ENCODE data around the gene BCR.
A peak's percentile ranks its signal among the peaks of the same experiment; 100 is the strongest.

Gene BCR

DNA sequence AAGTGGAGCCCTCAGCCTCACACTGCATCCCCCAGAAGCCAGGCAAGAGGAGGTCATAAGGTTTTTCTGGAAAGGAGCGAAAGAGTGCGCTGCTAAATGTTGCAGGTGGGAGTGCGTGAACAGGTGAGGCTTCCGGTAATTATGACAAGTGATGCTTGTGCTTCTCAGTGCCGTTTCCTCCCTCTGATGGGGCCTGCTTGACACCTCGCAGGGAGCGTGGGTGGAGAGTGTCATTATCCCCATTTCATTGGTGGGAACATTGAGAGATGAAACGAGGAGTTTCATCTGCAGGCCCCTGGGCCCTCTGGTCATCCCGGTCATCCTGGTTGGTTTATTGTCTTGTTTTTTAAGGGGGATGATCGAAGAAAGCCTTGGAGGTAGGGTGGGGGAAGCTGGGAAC, 57.5 kb downstream of the BCR start:
- no peak overlapping the region for H3K4me3 ChIP-seq (replicated peaks; ENCODE audit: low read depth, low read length)
- TF ChIP-seq, protein P1, sequence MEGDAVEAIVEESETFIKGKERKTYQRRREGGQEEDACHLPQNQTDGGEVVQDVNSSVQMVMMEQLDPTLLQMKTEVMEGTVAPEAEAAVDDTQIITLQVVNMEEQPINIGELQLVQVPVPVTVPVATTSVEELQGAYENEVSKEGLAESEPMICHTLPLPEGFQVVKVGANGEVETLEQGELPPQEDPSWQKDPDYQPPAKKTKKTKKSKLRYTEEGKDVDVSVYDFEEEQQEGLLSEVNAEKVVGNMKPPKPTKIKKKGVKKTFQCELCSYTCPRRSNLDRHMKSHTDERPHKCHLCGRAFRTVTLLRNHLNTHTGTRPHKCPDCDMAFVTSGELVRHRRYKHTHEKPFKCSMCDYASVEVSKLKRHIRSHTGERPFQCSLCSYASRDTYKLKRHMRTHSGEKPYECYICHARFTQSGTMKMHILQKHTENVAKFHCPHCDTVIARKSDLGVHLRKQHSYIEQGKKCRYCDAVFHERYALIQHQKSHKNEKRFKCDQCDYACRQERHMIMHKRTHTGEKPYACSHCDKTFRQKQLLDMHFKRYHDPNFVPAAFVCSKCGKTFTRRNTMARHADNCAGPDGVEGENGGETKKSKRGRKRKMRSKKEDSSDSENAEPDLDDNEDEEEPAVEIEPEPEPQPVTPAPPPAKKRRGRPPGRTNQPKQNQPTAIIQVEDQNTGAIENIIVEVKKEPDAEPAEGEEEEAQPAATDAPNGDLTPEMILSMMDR (IDR thresholded peaks at IDR 0.05; ENCODE audit: low read depth, low read length, missing control alignments): no peak
- no peak for DNase-seq (ENCODE audit: extremely low read depth, low read depth)

DNA sequence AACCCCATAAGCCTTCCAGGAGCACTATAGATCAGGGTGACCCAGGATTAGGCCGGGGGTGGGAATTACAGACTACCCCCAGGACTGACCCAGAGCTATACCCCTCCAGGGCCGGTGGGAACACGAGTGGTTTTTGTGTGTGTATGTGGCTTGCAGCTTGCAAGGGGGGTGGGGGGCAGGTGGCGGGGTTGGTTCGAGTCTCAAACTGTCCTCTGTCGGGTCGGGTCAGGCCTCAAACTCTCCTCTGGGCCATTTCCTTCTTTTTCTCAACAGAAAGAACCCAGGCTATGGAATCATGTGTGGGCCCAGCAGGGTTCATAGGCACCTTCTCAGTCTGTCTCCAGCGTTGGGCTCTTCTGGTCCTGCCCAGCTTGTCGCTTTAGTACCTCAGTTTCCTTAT, 58.4 kb downstream of the BCR start:
- no peak overlapping the region for H3K4me3 ChIP-seq (replicated peaks; ENCODE audit: low read depth, low read length)
- no peak for DNase-seq (ENCODE audit: extremely low read depth, low read depth)
- TF ChIP-seq, protein P1 (IDR thresholded peaks at IDR 0.05; ENCODE audit: low read depth, low read length, missing control alignments): no peak

DNA sequence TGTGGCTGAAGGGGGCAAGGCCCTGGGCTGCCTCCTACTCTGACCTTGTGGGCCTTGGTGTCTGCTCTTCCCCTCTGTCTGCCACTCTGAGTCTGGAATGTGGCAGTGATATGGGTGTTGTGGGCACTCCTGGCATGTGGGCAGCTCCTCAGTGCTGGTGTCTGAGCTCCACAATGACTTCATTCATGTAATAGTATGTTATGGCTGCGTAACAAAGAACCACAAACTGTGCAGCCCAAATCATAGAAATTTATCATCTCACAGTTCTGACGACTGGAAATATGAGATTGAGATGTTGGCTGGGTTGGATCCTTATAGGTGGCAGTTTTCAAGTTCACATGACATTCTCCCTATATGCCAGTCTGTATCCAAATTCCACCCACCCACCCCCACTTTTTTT, 59.1 kb downstream of the BCR start:
- DNase-seq (ENCODE audit: extremely low read depth, low read depth): no peak
- H3K4me3 ChIP-seq (replicated peaks; ENCODE audit: low read depth, low read length): no peak overlapping the region
- TF ChIP-seq, protein P1 (IDR thresholded peaks at IDR 0.05; ENCODE audit: low read depth, low read length, missing control alignments): no peak

DNA sequence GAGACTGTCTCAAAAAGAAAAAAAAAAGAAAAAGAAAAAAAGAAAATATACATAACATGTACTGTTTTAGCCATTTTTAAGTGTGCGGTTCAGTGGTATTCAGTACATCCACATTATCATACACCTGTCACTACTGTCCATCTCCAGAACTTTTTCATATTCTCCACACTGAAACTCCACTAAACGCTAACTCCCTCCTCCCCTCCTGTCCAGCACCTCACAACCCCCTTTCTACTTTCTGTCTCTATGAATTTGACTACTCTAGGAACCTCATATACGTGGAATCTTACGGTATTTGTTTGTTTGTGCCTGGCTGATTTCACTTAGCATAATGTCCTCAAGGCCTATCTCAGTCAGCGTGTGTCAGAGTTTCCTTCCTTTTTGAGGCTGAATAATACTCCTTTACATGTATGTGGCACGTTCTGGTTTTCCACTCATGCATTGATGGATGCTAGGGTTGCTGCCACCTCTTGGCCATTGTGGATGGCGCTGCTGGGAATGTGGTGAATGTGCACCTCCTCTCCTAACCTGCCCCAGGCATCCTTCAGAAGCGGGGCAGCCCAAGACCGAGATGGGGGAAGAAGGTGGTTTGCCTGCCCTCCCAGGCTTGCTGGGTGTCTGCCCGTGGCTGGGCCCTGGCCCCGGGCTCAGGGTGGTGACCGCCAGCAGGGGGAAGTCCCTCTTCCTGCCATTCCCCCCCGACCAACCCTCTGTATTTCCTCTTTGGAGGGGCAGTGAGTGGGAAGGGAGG, 60.5 kb downstream of the BCR start:
- no peak for DNase-seq (ENCODE audit: extremely low read depth, low read depth)
- no peak overlapping the region for H3K4me3 ChIP-seq (replicated peaks; ENCODE audit: low read depth, low read length)
- TF ChIP-seq, protein P1 (IDR thresholded peaks at IDR 0.05; ENCODE audit: low read depth, low read length, missing control alignments): peak; percentile 36

DNA sequence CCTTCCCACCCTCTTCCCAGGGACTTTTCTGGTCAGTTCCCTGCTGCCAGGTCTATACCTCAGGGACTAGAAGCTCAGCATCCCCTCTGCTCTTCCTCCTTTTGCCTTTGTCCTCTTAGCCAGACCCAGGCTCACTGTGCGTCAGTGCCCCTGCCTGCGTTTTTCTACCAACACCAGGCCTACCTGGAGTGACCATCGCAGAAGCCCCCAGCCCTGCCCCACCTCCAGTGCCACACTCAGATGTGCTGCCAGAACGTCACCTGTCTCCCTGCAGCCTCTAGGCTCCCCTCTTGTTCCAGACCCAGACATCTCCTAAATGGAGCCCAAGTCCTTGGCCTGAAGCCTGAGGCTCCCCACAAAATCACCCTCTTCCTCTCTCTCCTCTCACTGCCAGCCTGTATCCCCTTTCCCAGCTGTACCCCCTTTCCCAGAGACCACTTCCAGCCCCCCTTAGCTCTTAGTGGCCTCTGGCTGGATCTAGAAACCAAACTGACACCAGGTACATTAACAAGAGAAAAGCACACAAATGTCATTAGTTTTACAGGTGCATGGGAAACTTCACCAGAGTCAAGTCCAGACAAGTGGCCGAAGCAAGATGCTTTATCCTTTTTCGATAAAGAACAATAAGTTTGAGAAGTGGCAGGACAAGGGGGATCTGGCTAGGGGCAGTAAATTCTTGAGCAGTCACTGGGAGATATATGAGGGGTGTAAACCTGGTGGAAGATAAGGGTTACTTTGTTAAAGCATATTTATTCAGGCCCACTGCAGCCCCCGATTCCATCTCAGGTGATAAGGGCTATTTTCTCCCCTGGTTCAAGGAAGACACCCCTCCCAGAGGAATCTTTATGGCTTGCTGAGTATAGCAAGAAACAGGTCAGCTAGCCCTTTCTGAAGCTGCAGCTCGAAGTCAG, 61.5 kb downstream of the BCR start:
- H3K4me3 ChIP-seq (replicated peaks; ENCODE audit: low read depth, low read length): no peak overlapping the region
- TF ChIP-seq, protein P1 (IDR thresholded peaks at IDR 0.05; ENCODE audit: low read depth, low read length, missing control alignments): no peak
- no peak for DNase-seq (ENCODE audit: extremely low read depth, low read depth)

DNA sequence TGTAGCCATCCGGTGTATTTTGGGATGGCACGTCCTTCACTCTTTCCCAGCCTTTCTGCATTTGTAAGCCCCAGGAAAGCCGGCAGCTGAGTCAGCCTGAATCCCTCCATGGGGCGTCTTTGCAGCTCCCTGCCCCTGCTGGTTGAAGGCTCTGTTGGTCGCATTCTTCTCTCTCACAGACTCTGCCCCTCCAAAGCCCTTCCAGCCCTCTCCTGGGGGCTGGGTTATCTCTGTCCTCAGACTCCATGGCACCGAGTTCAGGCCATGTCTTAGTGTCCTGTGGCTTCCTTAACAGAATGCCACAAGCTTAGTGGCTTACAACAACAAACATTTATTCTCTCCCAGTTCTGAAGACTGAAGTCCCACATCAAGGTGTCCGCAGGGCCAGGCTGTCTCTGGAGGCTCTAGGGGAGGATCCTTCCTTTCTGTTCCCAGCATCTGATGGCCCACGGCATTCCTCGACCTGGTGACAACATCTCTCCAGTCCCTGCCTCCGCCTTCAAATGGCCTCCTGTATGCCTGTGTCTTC, 62.2 kb downstream of the BCR start:
- no peak overlapping the region for H3K4me3 ChIP-seq (replicated peaks; ENCODE audit: low read depth, low read length)
- no peak for DNase-seq (ENCODE audit: extremely low read depth, low read depth)
- TF ChIP-seq, protein P1 (IDR thresholded peaks at IDR 0.05; ENCODE audit: low read depth, low read length, missing control alignments): no peak

All from HFF-Myc (cell line).